ENCODE results near the gene STARD7.
"Not testable (repeated sequence)": the region's sequence is repeated elsewhere in the genome, so short reads cannot be mapped to it uniquely, and the experiment has no call there.

The STARD7 gene

DNA sequence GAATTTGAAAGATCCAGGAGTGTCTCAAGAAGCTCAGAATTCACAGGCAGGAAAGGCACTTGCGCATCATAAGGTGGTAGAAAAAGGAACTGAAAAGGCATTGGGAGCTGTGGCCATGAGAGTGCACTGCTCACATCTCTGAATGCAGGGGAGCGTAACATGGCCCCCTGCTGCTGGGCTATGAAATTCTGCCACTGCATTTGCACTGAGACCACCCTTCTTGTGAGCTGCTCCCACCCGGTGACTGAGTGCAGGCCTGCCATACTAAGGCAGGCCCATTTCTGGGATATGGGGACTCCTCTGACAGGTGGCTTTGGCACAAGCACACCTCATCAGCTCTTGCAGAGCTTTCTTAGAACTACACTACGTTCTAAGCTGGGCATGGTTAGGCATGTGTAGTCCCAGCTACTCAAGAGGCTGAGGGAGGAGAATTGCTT is 25.3 kb upstream of the STARD7 start:
- no peak for DNase-seq (ENCODE audit: low read depth)

DNA sequence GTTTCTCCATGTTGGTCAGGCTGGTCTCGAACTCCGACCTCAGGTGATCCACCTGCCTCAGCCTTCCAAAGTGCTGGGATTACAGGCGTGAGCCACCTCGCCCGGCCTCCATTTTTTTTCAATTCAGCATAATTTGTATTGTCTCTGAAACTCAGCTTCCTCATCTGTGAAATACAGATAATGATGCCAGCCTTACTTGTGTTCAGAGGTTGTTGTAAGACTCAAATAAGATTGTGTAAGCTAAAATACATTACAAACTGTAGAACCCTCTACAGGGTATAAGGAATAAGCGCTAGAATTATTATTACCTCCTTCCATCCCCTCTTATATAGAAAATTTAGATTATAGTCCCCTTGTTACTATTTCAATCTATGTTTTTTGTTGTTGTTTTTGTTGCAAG is 24.8 kb upstream of the STARD7 start:
- no peak for DNase-seq (ENCODE audit: low read depth)

DNA sequence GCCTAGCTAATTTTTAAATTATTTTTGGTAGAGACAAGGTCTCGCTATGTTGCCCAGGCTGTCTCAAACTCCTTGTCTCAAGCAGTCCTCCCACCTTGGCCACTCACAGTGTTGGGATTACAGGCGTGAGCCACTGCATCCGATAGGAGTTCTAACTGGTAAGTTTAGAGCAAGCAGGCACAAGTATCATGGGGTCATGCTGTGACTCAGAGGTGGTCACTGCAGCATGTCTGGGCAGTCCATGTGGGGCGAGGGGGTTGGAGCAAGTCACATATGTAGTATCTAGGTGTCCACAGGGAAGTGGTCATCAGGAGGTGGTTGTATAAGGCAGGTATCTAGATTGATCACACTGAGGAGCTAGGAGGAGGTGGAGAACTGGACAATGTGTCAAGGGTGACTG is 22.7 kb upstream of the STARD7 start:
- no peak for DNase-seq (ENCODE audit: low read depth)

DNA sequence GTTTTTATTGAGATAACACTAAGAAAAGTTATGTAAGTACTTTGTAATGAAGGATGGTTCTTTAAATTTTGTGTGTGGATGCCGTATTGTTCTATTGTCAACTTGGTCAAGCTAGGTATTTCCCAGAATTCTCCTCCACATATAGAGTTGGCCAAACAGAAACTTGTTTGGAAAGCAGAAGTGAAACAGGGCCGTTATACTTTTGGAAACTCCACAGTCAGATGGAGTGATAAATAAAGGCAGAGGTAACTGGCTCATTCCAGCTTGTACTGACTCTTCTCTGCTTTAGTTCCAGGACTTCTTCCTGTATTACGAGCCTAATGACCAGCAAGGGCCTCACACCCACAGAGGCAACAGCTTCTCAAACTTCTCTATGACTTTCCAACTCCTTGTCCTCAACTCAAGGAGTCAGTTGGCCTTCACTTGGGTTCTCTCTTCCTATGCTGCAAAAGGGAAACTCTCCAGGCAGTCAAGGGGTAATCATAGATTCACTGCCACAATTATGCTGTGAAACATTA is 16.4 kb upstream of the STARD7 start:
- no peak for DNase-seq (ENCODE audit: low read depth)

DNA sequence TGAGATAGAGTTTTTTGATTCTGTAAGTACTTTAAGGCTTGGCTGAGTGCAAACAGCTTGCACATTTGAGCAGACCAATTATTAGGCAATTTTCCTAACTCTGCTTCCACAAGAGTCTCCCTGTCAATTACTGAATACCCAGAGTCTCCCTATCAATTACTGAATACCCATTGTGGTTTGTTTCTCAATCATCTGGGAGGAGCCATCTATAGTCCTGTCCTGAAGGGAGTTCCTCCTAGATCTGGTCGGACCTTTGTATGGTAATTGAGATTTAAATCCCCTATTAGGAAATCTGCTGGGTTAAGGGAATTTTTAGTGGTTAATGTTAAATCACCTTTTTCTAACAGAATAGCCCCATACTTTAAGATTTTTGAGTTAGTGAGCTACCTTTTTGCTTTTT is 12.5 kb upstream of the STARD7 start:
- not testable (repeated sequence) for DNase-seq (ENCODE audit: low read depth)

DNA sequence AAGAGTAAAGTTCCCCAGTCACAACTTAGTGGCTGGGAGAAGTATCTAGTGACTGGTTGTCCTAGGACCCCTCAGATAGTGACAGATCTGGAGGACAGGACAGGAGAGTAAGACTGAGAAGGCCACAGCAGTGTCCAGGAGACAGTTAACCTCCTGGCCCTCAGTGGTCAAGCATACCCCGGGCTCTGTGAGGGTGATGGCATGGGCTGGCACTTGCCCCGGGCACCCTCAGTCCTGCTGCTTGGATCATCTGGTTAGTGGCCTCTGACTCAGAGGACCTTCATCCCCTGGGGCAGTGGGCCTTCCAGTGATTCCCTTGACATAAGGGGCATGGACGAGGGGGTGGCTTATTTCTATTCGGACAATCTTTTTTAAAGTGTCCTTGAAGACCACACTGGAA is 11.3 kb upstream of the STARD7 start:
- DNase-seq (ENCODE audit: low read depth), result not testable (repeated sequence)

DNA sequence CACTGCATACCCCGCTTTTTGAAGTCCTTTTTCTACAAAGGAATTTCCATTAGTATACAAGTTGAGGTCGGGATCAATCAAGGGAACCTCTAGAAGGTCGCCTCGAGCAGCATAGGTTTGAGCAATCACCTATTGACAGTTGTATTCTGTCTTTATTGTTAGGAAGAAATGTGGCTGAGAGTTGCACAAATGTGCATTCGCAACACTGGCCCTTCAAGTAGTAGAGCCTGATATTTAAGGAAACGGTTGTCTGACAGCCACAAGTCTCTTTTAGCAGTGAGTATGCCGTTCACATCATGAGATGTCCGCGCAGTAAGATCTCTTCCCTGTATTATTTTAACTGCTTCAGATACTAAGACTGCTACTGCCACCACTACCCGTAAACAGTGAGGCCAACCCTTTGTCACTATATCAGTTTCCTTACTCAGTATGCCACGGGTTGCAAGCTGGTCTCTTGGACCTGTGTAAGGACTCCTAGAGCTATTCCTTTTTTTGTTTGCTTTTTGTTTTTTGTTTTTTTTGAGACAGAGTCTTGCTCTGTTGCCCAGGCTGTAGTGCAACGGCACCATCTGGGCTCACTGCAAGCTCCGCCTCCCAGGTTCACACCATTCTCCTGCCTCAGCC is 10.0 kb upstream of the STARD7 start:
- no peak for DNase-seq (ENCODE audit: low read depth)

DNA sequence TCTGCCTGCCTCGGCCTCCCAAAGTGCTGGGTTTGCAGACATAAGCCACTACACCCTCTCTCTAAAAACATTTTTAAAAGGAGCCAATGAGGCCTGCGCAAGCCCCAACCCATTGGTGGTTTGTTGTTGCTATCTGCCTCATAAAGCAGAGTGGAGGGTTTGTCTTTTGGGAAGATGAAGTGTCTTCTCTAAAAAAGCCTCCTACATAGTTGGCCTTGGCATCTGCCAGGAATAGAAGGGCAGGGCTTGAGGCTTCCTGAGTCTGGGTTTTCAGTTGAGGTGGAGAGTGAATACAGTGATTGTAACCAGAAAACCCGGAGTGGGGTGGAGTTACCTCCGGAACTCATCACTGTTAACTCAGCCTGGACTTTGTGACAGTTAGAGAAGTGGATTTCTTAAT is 5.9 kb upstream of the STARD7 start:
- DNase-seq (ENCODE audit: low read depth), result no peak

DNA sequence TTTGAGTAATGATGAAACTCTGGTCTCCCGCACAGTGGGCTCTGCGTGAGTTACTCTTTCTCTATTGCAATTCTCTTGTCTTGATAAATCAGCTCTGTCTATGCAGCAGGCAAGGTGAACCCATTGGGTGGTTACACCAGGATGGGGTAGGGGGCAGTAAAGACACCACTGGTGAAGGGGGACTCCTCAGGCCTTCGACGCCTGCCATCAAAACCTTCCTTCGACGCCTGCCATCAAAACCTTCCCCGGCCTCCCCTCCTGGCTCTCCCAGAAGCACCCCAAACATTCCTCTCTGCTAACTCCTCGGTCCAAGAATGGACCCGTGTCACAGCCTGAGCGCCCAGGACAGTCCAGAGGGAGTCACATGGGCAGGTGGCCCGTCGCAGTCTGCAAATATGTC is 4.8 kb upstream of the STARD7 start:
- no peak for DNase-seq (ENCODE audit: low read depth)

DNA sequence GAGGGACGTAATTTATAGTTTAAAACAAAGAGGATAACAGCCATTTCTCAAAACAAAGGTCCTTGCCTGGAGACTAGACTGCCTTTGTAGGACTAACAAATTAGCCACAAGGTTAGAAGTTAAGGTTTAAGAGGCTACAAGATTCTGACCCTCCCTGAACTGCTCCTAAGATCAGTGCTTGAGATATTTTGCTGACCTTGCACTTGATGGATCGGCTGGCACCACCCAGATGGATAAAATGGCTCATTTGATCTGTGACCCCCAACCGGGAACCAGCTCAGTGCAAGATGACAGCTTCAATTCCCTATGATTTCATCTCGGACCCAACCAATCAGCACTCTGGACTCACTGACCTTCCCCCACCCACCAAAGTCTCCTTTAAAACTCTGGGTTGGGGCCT is 3.7 kb upstream of the STARD7 start:
- DNase-seq (ENCODE audit: low read depth), result no peak

DNA sequence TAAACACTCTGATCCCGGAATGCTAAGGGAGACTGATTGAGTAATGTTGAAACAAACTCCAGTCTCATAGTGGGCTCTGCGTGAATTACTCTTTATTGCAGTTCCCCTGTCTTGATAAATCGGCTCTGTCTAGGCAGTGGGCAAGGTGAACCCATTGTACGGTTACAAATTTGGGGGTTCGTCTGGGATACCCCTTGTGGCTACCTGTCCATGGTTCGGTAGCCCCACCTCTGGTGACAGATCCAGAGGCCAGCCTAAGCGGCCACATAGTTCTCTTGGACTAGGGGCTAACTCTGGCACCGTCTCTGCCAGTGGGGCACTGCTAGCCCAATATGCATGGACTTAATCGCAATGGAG is 1.1 kb upstream of the STARD7 start:
- DNase-seq (ENCODE audit: low read depth), result no peak

DNA sequence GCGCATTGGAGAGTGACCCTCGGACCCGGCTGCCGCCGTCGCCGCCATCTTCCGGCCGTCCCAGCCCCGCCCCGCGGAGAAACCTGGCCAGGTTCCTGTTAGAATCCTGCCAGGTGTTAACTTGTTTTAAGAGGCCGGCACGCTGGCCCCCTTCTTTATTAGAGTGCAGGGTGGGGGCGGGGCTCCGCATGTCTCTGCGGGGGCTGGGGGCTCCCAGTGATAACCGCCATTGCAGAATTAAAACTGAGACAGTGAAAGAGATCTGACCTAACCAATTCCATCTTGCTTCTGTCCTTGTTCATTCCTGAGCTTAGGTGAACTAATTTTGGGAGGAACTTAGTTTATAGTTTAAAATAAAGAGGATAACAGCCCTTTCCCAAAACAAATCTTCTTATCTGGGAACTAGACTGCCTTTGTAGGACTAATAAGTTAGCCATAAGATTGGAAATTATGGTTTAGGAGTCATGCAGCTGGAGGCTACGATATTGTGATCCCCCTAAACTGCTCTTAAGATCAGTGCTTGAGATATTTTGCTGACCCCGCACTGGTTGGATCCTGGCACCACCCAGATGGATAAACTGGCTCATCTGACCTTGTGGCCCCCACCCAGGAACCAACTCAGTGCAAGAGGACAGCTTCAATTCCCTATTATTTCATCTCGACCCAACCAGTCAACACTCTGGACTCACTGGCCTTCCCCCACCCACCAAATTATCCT is 543 bp upstream of the STARD7 start:
- no peak for DNase-seq (ENCODE audit: low read depth)

DNA sequence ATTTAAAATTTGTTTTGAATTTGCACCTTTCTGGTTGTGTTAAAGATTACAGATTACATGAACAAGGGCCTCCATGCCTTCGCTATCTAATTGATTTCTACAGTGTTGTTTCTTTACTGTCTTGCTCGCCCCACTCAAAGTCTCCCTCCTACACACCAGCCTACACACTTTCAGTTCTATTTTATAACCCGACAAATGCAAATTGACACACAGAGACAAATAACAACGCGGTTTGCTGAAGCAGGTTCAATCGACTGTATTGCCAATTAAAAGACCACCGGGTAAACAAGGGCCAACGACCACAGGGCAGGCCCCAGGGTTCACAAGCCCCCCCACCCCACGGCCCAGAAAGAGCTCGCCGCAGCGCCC is 869 bp downstream of the STARD7 start:
- peak; percentile 12 for DNase-seq (ENCODE audit: low read depth)

DNA sequence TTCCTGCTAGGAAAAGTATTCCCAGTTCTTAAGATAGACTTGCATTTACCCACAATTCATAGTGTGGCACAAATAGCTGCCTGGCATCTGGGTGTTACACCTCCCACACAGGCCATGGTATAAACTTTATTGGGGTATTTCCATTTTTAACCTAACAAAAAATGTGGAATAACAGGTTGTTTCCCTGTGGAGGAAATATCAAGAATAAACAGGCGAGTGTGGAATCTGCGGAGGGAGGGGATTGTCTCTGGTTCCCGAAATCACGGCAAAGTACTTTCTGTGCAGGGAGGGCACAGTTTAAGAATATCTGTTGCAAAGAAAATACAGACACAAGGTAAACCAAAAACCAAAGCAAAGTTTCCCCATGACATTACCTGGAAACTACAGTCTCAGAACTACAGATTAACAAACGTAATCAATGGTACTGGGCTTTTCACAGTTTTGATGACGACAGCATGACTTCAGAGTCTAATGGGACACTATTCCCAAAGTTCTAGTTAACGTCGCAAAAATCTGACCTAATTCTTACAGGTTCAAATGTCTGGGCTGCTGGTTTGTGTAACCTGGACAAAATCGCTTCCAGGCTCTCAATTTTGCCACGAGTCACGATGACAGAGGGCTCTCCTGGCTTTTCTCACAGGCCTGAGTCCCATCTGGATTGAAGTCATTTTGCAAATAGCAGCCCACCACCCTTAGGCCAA is 1.4 kb downstream of the STARD7 start:
- peak; percentile 21 for DNase-seq (ENCODE audit: low read depth)

DNA sequence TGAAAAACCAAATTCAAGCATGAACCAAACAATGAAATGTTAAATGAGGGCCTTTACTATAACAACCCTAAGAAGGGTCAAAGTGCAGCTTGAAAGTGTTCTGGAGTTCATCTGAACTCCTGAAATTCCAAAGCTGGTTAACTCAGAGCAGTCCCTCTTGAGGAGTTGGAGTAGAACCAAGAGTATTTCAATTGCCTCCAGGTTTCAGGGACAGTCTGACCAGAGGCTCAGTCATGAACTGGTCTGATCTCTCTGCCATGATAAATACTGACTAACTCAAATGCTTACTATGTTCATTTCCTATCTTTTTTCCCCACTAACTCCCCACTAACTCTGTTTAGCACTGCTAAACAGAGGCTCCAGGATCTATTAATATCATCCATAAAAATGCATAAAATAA is 2.7 kb downstream of the STARD7 start:
- DNase-seq (ENCODE audit: low read depth), result peak; percentile 49

DNA sequence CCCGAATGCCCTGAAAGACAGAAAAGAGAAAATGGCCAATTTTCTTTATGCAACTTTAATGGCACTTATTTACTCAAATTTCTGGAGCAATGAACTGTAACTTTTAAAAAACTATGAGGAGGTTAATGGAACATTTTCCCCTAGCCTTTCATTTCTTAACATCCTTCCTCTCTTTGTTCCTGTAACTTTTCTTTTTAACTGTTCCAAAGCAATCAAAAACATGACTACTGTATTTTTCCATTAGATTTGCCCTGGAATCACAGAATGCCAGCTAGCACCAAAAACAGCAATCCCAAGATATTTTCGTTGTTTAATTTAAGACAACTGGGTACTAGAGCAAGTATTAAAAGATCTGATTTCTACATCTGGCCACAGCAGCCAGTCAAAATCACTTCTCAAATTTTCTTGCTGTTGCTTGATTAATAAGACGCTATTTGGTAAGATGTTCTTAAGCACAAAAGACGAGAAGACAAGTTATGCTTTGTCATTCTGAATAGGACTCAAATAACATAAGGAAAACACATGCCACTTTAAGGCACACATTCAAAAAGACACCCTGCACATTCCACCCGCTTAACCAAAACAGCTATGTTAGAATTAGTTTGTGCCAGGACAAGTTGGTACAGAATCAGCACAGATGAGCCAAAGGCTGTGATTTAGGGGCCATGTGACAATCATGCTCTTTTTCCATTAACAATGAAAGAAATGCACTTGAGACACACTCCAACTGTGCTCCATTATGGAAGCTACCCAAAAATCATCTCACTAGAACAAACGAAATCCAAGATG is 3.6 kb downstream of the STARD7 start:
- DNase-seq (ENCODE audit: low read depth), result no peak

DNA sequence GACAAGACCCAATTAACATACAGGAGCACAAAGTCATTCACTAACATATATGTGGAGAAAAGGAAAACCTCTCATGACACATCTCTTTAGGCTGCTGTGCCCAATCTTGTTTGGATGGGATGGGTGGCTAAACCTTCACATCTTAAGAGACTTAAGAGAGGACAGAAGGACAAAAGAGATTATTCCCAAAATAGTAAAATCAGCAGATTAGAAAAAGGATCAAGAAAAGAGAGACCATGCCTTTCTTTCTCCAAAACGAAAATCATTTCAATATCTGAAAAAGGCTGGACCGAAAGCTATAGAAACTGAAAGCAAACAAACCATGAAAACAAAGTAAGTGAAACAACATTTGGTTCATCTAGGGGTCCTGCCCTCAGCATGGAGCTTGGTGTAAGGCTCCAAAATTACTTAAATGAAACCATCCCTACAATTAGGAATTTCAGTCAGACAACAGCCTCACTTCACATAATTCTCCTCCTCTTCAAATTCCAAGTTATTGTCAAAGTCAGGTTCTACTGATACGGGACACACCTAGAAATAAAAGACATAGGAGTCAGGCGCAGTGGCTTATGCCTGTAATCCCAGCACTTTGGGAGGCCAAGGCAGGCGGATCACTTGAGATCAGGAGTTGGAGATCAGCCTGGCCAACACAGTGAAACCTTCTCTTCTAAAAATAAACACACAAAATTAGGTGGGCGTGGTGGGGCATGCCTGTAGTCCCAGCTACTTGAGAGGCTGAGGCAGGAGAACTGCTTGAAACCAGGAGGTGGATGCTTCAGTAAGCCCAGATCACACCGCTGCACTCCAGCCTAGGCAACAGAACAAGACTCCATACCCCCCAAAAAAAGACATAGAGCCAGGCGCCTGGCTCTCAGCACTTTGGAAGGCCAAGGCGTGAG is 5.2 kb downstream of the STARD7 start:
- no peak for DNase-seq (ENCODE audit: low read depth)

DNA sequence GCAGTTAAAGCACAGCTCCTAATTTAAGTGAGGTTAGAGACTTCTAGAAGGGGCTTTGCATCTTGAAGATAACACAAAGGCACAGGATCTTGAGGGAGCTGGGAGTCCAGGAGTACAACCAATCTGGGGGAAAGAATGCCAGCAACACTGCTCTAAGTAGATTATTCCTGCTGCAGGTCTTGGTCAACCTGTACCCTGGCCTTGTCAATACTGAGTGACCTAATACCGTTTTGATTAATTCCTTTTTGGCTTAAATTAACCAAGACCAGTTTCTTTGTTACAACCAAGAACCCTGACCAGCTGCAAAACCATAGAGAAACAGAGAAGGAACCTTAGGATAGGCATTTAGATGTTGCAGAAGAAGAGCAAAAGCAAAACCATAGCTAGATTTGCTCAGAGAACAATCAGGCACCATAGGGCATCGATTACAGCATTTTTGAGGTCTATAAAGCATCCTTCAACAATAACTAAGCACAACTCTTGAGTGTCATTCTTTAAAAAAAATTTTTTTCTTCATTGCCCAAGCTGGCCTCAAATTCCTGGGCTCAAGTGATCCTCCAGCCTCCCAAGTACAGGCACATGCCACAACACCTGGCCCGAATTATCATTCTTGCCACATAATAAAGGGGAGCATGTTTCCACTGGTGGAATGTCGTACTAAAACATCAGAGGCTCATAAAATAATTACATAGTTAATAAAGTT is 6.3 kb downstream of the STARD7 start:
- no peak for DNase-seq (ENCODE audit: low read depth)

DNA sequence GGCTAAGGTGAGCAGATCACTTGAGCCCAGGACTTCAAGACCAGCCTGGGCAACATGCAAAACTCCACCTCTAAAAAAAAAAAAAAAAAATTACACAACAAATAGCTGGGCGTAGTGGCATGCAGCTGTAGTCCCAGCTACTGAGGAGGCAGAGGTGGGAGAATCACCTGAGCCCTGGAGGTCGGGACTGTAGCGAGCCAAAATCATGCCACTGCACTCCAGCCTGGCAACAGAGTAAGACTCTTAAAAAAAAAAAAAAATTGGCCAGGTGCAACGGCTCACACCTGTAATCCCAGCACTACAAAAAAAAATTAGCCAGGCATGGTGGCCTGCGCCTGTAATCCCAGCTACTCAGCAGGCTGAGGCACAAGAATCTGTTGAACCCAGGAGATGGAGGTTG is 7.3 kb downstream of the STARD7 start:
- no peak for DNase-seq (ENCODE audit: low read depth)

DNA sequence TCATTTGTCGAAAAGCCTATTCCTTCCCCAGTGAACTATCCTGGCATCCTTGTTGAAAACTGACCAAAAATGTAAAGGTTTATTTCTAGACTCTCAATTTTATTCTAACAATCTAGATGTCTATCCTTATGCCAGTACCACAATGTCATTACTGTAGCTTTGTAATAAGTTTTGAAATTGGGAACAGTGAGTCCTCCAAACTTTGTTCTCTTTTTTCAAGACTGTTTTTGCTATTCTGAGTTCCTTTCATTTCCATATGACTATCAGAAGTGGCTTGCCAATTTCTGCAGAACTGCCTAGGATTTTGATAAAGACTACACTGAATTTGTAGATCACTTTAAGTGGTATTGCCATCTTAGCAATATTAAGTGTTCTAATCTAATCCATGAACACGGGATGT is 9.7 kb downstream of the STARD7 start:
- no peak for DNase-seq (ENCODE audit: low read depth)
